K562 (cell line): ENCODE measurements around the gene CCDC158. TPM values are rescaled to one million over a fixed set of nuclear protein-coding genes. Genes with fewer than 3 reads are reported as not detected.

Experiments used
- ATF4 ChIP-seq: fragments of 450-650 bp; formaldehyde crosslinking; IDR thresholded peaks from 2 replicates; pipeline ENCODE4 v1.4.0; 2022; ENCODE audit warnings: mild to moderate bottlenecking, moderate library complexity
- EZH2 ChIP-seq: IDR thresholded peaks from 2 replicates; pipeline ENCODE4 v1.6.1; 2012; ENCODE audit warnings: low read depth, mild to moderate bottlenecking, inconsistent platforms, low read length, borderline replicate concordance
- HDAC2 ChIP-seq: fragments of 450-650 bp; IDR thresholded peaks from 2 replicates; pipeline ENCODE4 v1.6.1; 2016; ENCODE audit warnings: mild to moderate bottlenecking
- IRF1 ChIP-seq: sonication (generic); formaldehyde crosslinking; IDR thresholded peaks from 2 replicates; pipeline ENCODE4 v1.8.0; 2022; ENCODE audit warnings: missing genetic modification reagents, mild to moderate bottlenecking, borderline replicate concordance
- IRF2 ChIP-seq: sonication (generic); formaldehyde crosslinking; IDR thresholded peaks from 2 replicates; pipeline ENCODE4 v1.8.1; 2022; ENCODE audit warnings: mild to moderate bottlenecking, missing genetic modification reagents
- MAFK ChIP-seq: IDR thresholded peaks from 2 replicates; pipeline ENCODE4 v1.6.1; 2011; ENCODE audit warnings: low read length, improper control_type of control experiment
- MTA3 ChIP-seq: fragments of 450-650 bp; formaldehyde crosslinking; IDR thresholded peaks from 2 replicates; pipeline ENCODE4 v1.6.1; 2017; ENCODE audit warnings: mild to moderate bottlenecking, borderline replicate concordance
- MYC ChIP-seq, 2 experiments: fragments of 250-450 bp in 1 of 2; sonication (Bioruptor Pico) in 1 of 2; IDR thresholded peaks; 2 replicates each; pipeline versions ENCODE4 v1.5.1 to v1.6.1; 2012 to 2021; ENCODE audit warnings: low read depth in 2 of 2, borderline replicate concordance in 1 of 2, improper control_type of control experiment in 1 of 2, low read length in 1 of 2, mild to moderate bottlenecking in 1 of 2, moderate library complexity in 1 of 2
- PHF20 ChIP-seq: fragments of 450-650 bp; IDR thresholded peaks from 2 replicates; pipeline ENCODE4 v1.6.1; 2018; ENCODE audit not compliant: partially characterized antibody
- RFX7 ChIP-seq: fragments of 250-450 bp; sonication (Bioruptor Pico); IDR thresholded peaks from 2 replicates; pipeline ENCODE4 v1.5.1; 2021; ENCODE audit warnings: mild to moderate bottlenecking
- RNF219 ChIP-seq: fragments of 250-450 bp; sonication (Bioruptor Pico); IDR thresholded peaks from 2 replicates; pipeline ENCODE4 v1.5.0; 2022; ENCODE audit warnings: mild to moderate bottlenecking
- SMAD3 ChIP-seq: fragments of 450-650 bp; formaldehyde crosslinking; conservative IDR thresholded peaks from 2 replicates; pipeline ENCODE4 v1.4.0; 2020; ENCODE audit warnings: mild to moderate bottlenecking
- SRSF3 ChIP-seq: fragments of 200-400 bp; formaldehyde crosslinking; IDR thresholded peaks from 2 replicates; pipeline ENCODE4 v1.6.1; 2016; ENCODE audit warnings: mild to moderate bottlenecking, low read length, moderate library complexity; ENCODE audit not compliant: insufficient read depth
- SRSF9 ChIP-seq: fragments of 200-400 bp; formaldehyde crosslinking; IDR thresholded peaks from 2 replicates; pipeline ENCODE4 v1.6.1; 2017; ENCODE audit warnings: low read depth, low read length, borderline replicate concordance
- STAT6 ChIP-seq: sonication (generic); formaldehyde crosslinking; IDR thresholded peaks from 2 replicates; pipeline ENCODE4 v1.8.1; 2023; ENCODE audit warnings: mild to moderate bottlenecking, missing genetic modification reagents
- TRIM28 ChIP-seq: fragments of 450-650 bp; IDR thresholded peaks from 2 replicates; pipeline ENCODE4 v1.6.1; 2017
- YBX1 ChIP-seq: fragments of 450-650 bp; IDR thresholded peaks from 2 replicates; pipeline ENCODE4 v1.7.1; 2016; ENCODE audit warnings: mild to moderate bottlenecking
- ZNF134 ChIP-seq: fragments of 250-450 bp; sonication (Bioruptor Pico); conservative IDR thresholded peaks from 2 replicates; pipeline ENCODE4 v1.4.0; 2020
- ZNF143 ChIP-seq: sonication (generic); formaldehyde crosslinking; IDR thresholded peaks from 2 replicates; pipeline ENCODE4 v1.9.0; 2022; ENCODE audit warnings: mild to moderate bottlenecking, missing genetic modification reagents
- ZNF586 ChIP-seq: fragments of 450-650 bp; formaldehyde crosslinking; conservative IDR thresholded peaks from 2 replicates; pipeline ENCODE4 v1.4.0; 2020; ENCODE audit warnings: mild to moderate bottlenecking, moderate library complexity
- ZZZ3 ChIP-seq: fragments of 450-650 bp; IDR thresholded peaks from 2 replicates; pipeline ENCODE4 v1.6.1; 2016; ENCODE audit warnings: antibody characterized with exemption, mild to moderate bottlenecking, moderate library complexity
- polyA plus RNA-seq, 8 experiments: library from polyadenylated mRNA; depleted of rRNA in 4 of 8; stranded (reverse) in 5 of 8; unstranded in 3 of 8; fragments of >200 nt; fragmentation: Nextera tagmentation in 2 of 8; fragmentation: Illumina TruSeq in 1 of 8; extraction: Ambion mirVana in 2 of 8; extraction: Trizol in 1 of 8; gene quantifications; 2 replicates each; pipeline versions ENCODE4 v1.2.1 to v1.2.3, GENCODE V29; 2011 to 2014; ENCODE audit warnings: inconsistent platforms in 1 of 8, missing spikeins in 1 of 8
- total RNA-seq, 7 experiments: library from RNA; depleted of rRNA in 6 of 7; stranded (reverse); fragments of >200 nt in 6 of 7; fragmentation: Illumina TruSeq in 2 of 7; extraction: Trizol in 2 of 7; gene quantifications; 2 replicates each; pipeline versions ENCODE4 v1.2.1 to v1.2.3, GENCODE V29; 2011 to 2021; ENCODE audit warnings: low replicate concordance in 1 of 7

Gene CCDC158
- total and polyA plus RNA-seq, 9 of the 15 experiments (the other 6 are each of a cell fraction or from before 2014, with no cell fraction given) = not detected

GRCh38 chr4:76301068-76301774 is 119.7 kb downstream of the CCDC158 start (continued):
- TF ChIP-seq HDAC2 (peak; percentile 86), MTA3 (0 out of 2 replicates have a peak, but pooled peaks have one; percentile 52), IRF2 (CRISPR knock-in tag) (no peak), MYC (IDR thresholded peaks at IDR 0.05; ENCODE audit: low read depth, low read length) (peak; percentile 15; the same call in 1 of the 2 replicates), MYC (CRISPR knock-in tag; IDR thresholded peaks at IDR 0.05; ENCODE audit: borderline replicate concordance, low read depth) (no peak), ZZZ3 (no peak), EZH2 (no peak), ZNF134 (CRISPR knock-in tag) (no peak), RFX7 (CRISPR knock-in tag) (no peak), RNF219 (CRISPR knock-in tag) (no peak), ZNF143 (no peak), TRIM28 (no peak), STAT6 (CRISPR knock-in tag) (no peak), SRSF9 (no peak), SRSF3 (no peak), ATF4 (CRISPR knock-in tag) (no peak), IRF1 (CRISPR knock-in tag) (no peak), PHF20 (no peak), ZNF586 (CRISPR knock-in tag) (no peak), YBX1 (no peak), SMAD3 (CRISPR knock-in tag) (no peak), MAFK (peak; percentile 70; the same call in 1 of the 2 replicates)
